Spleen (tissue), 11 donors: ENCODE measurements around the gene CENPVL1. TPM values are rescaled to one million over a fixed set of nuclear protein-coding genes. Genes with fewer than 3 reads are reported as not detected.

Experiments used
- DNase-seq: peaks from one replicate; pipeline ENCODE4 v3.0.0-alpha.2; 2020
- H3K27ac ChIP-seq, 8 donors: fragments of 200-600 bp; sonication (generic) in 7 of 8; 1 replicate in 4 of 8; 2 replicates in 4 of 8; pipeline versions ENCODE4 v1.5.0 to v1.8.0; 2016 to 2021; ENCODE audit warnings: inconsistent platforms in 4 of 8, mild to moderate bottlenecking in 4 of 8, moderate library complexity in 1 of 8
- H3K27me3 ChIP-seq, 7 donors: fragments of 200-600 bp; sonication (generic) in 6 of 7; replicated peaks in 1 of 7; 1 replicate in 4 of 7; 2 replicates in 3 of 7; pipeline versions ENCODE4 v1.5.0 to v1.8.0; 2016 to 2021; ENCODE audit warnings: inconsistent platforms in 3 of 7, mild to moderate bottlenecking in 1 of 7
- H3K36me3 ChIP-seq, 6 donors: fragments of 200-600 bp; sonication (generic) in 5 of 6; 1 replicate in 4 of 6; 2 replicates in 2 of 6; pipeline versions ENCODE4 v1.5.0 to v1.8.0; 2016 to 2021; ENCODE audit warnings: inconsistent platforms in 2 of 6
- H3K4me1 ChIP-seq, 6 donors: fragments of 200-600 bp; sonication (generic) in 5 of 6; 1 replicate in 3 of 6; 2 replicates in 3 of 6; pipeline versions ENCODE4 v1.5.0 to v1.8.0; 2016 to 2021; ENCODE audit warnings: inconsistent platforms in 3 of 6
- H3K4me3 ChIP-seq, 8 donors: fragments of 200-600 bp; sonication (generic) in 7 of 8; 1 replicate in 4 of 8; 2 replicates in 4 of 8; pipeline versions ENCODE4 v1.5.0 to v1.8.0; 2016 to 2021; ENCODE audit warnings: inconsistent platforms in 4 of 8, mild to moderate bottlenecking in 4 of 8, moderate library complexity in 2 of 8
- H3K9me3 ChIP-seq, 8 donors: fragments of 200-600 bp; sonication (generic) in 7 of 8; 1 replicate in 4 of 8; 2 replicates in 4 of 8; pipeline versions ENCODE4 v1.5.0 to v1.8.0; 2016 to 2021; ENCODE audit warnings: inconsistent platforms in 4 of 8
- POLR2A ChIP-seq, 3 donors: fragments of 450-650 bp; IDR thresholded peaks; one replicate each; pipeline ENCODE4 v1.5.1; 2017; ENCODE audit warnings: antibody characterized with exemption in 3 of 3, mild to moderate bottlenecking in 1 of 3
- POLR2AphosphoS5 ChIP-seq, 3 donors: sonication (generic); formaldehyde crosslinking; IDR thresholded peaks; one replicate each; pipeline ENCODE4 v1.5.1; 2017; ENCODE audit warnings: antibody characterized with exemption in 3 of 3
- WGBS, 5 donors: extraction: QIAGEN DNeasy Blood & Tissue Kit in 3 of 5; methylation state at CpG; one replicate each; pipeline versions ENCODE4 v1.1.5 to v1.1.7; 2013 to 2018; 5-methylcytosine and 5-hydroxymethylcytosine counted together
- intact Hi-C: fragments of 100-400 bp; cut with DNase I; formaldehyde crosslinking; loops from one replicate; pipeline ENCODE4 v1.15.0; 2023; ENCODE audit warnings: low total_unique reads
- polyA plus RNA-seq, 3 donors: library from polyadenylated mRNA; stranded (reverse); fragments of 200-250 nt; gene quantifications; one replicate each; pipeline ENCODE4 v1.2.1, GENCODE V29; 2013
- total RNA-seq, 7 donors: library from RNA; depleted of rRNA in 3 of 7; stranded (reverse); fragments of >200 nt in 3 of 7; fragmentation: NEBNext Ultra II Directional in 4 of 7; extraction: Animal tissue kit (Norgen Biotek cat#: 25700) in 4 of 7; gene quantifications; one replicate each; pipeline versions ENCODE4 v1.1.0 to v1.2.1, GENCODE V29; 2016 to 2021
- TF ChIP-seq, protein P1 (sequence below), 11 experiments: fragments of 200-600 bp in 7 of 11; fragments of 450-650 bp in 4 of 11; sonication (generic) in 4 of 11; IDR thresholded peaks in 8 of 11; conservative IDR thresholded peaks in 3 of 11; 1 replicate in 7 of 11; 2 replicates in 4 of 11; pipeline versions ENCODE4 v1.4.0 to v1.8.0; 2016 to 2021; ENCODE audit warnings: antibody characterized with exemption in 11 of 11, inconsistent platforms in 4 of 11, mild to moderate bottlenecking in 1 of 11
- donor health status: healthy with polysubstance abuse.
- donor health status: DM: no; HTN: no; CAD: no; lungs with moderate emphysema.
- donor health status: DM: no; HTN: no; CAD: no.
- donor health status: Bipolar disorder and iron deficiency.
- donor health status: healthy.
- donor health status: DM: no; HTN: no; CAD: no.
- donor health status: DM: yes; HTN: yes; CAD: no.

Gene CENPVL1
- total and polyA plus RNA-seq, 10 donors = not detected

DNA sequence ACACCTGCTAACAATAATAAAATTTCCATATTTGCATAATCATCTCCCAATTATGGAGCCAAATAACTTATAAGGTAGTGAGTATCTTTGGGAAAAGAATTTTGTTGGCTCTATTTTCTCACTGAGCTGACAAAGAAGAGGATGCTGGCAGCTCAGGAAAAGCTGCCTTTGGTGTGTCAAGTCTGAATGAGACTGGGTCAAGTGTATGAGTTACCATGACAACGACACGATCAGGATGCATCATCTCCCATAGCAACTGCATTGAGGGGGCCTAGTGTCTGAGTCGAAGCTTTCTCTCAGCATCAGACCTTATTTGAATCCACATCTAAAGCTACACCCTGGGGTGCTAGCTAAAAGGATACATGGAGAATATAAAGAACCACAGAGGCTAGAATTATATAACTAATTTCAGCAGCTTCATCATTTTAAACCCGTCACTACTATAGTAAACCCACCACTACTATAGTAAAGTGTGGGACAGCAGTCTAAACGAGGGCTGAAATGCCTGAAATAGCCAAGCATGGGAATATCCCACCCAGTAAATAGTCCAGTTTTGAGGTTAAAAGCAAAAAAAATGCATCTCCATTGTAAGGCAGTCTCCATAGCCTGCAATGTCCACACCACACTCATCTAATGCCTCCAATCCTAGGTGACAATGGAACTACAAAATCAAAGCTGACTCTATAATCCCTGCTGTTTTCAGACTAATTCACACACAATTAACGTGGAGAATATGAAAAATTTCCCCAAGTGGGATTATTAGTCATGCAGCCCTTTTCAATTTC is 48.9 kb downstream of the CENPVL1 start:
- Histone ChIP-seq H3K27me3 (peaks cover 0 to 19% (median 0%) of the 10 kb centered on the region in 7 donors), H3K9me3 (no peaks in the 10 kb centered on the region), H3K4me1 (no peaks in the 10 kb centered on the region), H3K4me3 (no peak overlapping the region), H3K27ac (no peak overlapping the region), H3K36me3 (no peaks in the 10 kb centered on the region)
- no peak for DNase-seq
- intact Hi-C loops = no loop called here
- 55 to 74% (median 65%) methylated on average over 6 of the region's 6 CpGs for WGBS, 5 donors
- TF ChIP-seq POLR2A (IDR thresholded peaks at IDR 0.05) = no peak
- TF ChIP-seq POLR2AphosphoS5 (IDR thresholded peaks at IDR 0.05) = no peak
- TF ChIP-seq, protein P1, sequence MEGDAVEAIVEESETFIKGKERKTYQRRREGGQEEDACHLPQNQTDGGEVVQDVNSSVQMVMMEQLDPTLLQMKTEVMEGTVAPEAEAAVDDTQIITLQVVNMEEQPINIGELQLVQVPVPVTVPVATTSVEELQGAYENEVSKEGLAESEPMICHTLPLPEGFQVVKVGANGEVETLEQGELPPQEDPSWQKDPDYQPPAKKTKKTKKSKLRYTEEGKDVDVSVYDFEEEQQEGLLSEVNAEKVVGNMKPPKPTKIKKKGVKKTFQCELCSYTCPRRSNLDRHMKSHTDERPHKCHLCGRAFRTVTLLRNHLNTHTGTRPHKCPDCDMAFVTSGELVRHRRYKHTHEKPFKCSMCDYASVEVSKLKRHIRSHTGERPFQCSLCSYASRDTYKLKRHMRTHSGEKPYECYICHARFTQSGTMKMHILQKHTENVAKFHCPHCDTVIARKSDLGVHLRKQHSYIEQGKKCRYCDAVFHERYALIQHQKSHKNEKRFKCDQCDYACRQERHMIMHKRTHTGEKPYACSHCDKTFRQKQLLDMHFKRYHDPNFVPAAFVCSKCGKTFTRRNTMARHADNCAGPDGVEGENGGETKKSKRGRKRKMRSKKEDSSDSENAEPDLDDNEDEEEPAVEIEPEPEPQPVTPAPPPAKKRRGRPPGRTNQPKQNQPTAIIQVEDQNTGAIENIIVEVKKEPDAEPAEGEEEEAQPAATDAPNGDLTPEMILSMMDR (IDR thresholded peaks at IDR 0.05 in 8 of 11, conservative IDR thresholded peaks at IDR 0.05 in 3 of 11) = no peak

DNA sequence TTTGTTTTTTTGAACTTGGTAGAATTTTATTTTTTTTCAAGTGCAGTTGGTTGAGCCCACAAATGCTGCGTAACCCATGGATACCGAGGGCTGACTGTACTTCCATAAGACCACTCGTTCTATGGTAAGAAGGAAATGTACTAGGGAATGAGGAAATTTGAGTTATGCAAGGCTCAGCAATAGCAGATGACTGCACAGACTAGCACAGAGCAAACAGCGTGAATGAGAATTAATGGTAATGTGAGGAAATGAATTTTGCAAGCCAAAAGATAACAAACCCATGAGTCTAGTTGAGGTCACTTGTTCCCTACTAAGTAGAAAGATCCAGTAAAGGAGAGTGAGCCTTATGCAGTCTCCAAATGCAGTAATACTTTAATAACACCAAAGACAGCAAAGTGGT is 50.3 kb downstream of the CENPVL1 start:
- intact Hi-C loops = no loop called here
- Histone ChIP-seq H3K36me3 (no peaks in the 10 kb centered on the region), H3K27ac (no peak overlapping the region), H3K4me1 (no peaks in the 10 kb centered on the region), H3K4me3 (no peak overlapping the region), H3K27me3 (peaks cover 0 to 7% (median 0%) of the 10 kb centered on the region in 7 donors), H3K9me3 (no peaks in the 10 kb centered on the region)
- 44 to 86% (median 68%) methylated on average over 4 of the region's 4 CpGs for WGBS, 5 donors
- no peak for TF ChIP-seq POLR2A (IDR thresholded peaks at IDR 0.05)
- no peak for TF ChIP-seq POLR2AphosphoS5 (IDR thresholded peaks at IDR 0.05)
- TF ChIP-seq, protein P1 (IDR thresholded peaks at IDR 0.05 in 8 of 11, conservative IDR thresholded peaks at IDR 0.05 in 3 of 11) = no peak
- no peak for DNase-seq

Other genes starting within 250 kb of the CENPVL1 start
- gene NUDT11, start 213.9 kb upstream of the CENPVL1 start, total RNA-seq = under 1 TPM in 5 of 7 donors, not detected in 2; 0.32 to 0.77 (median 0.40) TPM
- under 1 TPM; 0.16 to 0.49 (median 0.17) TPM for gene NUDT11, start 213.9 kb upstream of the CENPVL1 start, polyA plus RNA-seq
- gene CENPVL3, start 91.6 kb upstream of the CENPVL1 start, total RNA-seq = not detected
- under 1 TPM in 2 of 3 donors, not detected in 1; 0.03 to 0.04 TPM for gene CENPVL3, start 91.6 kb upstream of the CENPVL1 start, polyA plus RNA-seq
- gene CENPVL2, start 27.7 kb upstream of the CENPVL1 start, total RNA-seq = not detected
- not detected for gene CENPVL2, start 27.7 kb upstream of the CENPVL1 start, polyA plus RNA-seq
- 10 to 100 TPM in 1 of 7 donors, 1 to 10 TPM in 6; 5.9 to 10.8 (median 7.3) TPM for gene GSPT2, start 32.9 kb downstream of the CENPVL1 start, total RNA-seq
- 1 to 10 TPM; 7.3 to 9.6 (median 9.0) TPM for gene GSPT2, start 32.9 kb downstream of the CENPVL1 start, polyA plus RNA-seq
- gene MAGED1, start 183.1 kb downstream of the CENPVL1 start, total RNA-seq = 10 to 100 TPM; 41.5 to 75.5 (median 56.9) TPM
- 10 to 100 TPM; 18.8 to 25.2 (median 22.8) TPM for gene MAGED1, start 183.1 kb downstream of the CENPVL1 start, polyA plus RNA-seq